Stimulated activated CD8-positive, alpha-beta memory T cell treated with anti-CD3 and anti-CD28 coated beads, Interleukin-4, amount 100 ng/mL, for 4 hours (primary cell): ENCODE data around the gene ADAMTS2.

Experiments
- DNase-seq, 2 donors: peaks; one replicate each; pipeline ENCODE4 v3.0.0-alpha.2; 2020; ENCODE audit warnings: low read depth in 2 of 2, low spot score in 1 of 2

ADAMTS2 gene

GRCh38 chr5:179373101-179373934, 28.1 kb upstream of the ADAMTS2 start:
- DNase-seq, result no peak

DNA sequence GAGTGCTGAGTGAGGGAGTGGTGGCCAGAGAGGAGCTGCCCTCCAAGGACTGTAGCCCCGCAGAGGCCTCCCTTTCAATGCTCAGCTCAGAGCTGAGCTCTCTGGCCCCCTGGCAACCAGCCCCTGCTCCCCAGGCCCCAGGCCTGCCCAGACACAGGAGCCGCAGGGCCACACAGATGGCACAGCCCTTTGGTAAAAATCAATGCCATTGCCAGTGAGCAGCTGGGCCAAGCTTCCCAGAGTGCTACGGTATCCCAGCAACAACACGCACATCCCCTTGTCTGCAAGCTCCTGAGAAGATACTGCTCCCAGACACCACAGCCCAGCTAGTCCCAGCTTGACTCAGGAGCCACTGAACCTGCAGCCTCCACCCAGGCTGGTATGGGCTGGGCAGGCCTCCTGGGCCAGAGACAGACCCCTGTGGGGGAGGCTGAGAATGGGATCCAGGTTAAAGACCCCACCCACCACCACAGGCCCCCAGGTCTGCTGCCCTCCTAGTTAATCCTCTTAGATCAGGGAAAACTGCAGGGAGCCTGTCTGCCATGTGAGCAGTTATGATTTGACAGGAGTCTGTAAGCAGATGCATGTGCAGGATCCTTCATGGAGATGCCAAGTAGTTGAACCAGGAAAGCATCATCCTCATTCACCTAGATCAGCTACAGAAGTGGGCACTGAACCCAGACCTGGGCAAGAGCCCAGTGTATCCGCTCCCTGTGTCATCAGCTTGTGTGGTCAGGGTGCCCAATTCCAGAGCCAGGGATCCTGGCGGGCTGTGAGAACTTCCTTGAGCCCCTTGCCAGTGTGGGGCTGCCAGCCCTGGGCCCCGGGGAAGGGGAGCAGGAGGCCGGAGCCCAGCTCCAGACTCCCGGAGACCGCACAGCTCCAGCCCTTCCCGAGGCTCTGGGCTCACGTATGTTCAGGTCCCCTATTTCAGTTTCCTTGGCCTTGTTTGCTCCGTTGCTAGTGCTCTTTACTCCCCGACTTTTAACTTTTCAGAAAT, 26.7 kb upstream of the ADAMTS2 start:
- DNase-seq, result no peak

GRCh38 chr5:179371121-179371510, 25.9 kb upstream of the ADAMTS2 start:
- DNase-seq, result no peak

GRCh38 chr5:179370490-179371120, 25.3 kb upstream of the ADAMTS2 start:
- DNase-seq, result no peak

- no peak for DNase-seq
These were observed 24.2 kb upstream of the ADAMTS2 start for GRCh38 chr5:179369530-179369884.

DNA sequence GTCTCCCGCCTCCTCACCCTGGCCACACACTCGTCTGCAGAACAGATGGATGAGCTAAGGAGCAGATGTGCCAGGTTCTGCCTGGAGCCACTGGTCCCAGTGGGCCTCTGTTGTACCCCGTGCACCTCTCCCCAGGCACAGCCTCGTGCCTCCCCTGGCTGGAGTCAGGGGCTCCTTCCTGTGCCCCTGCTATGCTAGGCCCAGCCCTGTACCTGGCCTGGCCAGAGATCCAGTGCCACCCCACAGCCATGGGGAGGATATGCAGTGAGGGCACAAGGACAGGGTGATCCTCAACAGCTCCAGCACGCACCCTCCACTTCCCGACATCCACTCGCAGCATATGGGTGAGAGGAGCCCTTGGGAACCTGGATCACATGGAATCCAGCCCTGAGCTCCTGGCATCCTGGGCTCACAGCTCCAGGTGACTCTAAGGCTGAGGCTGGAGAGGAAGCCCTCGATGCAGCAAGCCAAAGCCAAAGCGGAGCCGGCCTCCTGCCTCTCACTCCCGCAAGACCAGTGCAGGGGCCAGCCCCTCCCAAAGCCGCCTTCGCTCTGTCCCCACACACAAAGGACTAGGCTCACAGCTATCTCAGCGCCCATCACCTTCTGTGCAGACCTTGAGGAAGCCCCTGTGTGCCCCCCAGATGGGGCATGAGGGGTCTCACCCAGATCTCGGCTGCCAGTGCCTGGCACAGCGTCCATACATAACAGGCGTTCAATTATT, 23.7 kb upstream of the ADAMTS2 start:
- no peak for DNase-seq

DNA sequence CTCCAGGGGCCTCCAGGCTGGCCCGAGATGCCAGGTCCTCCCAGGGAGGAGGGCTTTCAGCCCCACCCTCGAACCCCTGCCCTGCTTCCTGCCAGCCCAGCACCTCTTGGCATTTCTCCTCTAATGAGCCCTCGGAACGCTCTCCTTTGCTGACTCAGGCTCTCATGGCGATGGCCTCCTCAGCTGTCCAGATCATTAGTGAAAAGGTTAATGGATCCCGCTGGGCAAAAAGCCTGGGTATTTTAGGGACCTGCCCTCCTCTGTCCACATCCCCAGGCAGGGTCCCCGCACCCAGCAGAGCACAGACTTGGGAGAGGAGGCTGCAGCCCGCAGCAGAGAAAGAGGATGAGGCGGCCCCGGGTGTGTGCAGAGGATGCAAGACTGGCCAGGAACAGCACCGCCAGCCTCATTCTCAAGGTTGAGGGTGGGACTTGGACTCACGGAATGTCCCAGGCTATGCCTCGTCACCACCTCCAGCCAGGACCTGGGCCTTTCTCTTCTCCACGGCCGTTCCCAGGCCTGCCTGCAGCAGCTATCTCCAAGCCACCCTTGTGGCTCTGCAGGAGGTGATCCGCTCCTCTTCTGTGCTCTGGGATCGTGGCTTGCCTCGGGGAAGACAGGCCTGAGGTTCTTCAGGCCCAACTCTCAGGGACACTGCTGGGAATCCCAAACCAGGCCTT, 23.0 kb upstream of the ADAMTS2 start:
- no peak for DNase-seq

GRCh38 chr5:179367491-179367890, 22.2 kb upstream of the ADAMTS2 start:
- DNase-seq, result no peak

DNA sequence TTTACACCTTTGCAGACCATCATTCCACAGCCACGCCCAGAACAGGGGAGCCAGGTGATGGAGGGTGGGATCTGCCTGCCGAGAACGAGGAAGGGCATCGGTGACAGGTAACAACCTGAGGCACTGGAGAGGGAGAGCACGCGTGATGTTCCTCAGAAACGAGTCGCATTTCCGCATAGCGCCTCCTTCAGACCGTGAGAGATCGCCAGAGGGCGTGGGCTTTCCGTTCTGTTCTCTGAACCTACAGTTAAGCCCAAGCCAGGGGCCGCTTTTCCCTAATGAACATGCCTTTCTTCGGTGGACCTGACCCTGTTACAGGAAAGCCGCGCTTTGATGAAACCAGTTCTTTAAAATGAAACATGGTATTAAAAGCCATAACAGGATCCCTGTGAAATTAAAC, 17.1 kb upstream of the ADAMTS2 start:
- DNase-seq, result no peak

DNA sequence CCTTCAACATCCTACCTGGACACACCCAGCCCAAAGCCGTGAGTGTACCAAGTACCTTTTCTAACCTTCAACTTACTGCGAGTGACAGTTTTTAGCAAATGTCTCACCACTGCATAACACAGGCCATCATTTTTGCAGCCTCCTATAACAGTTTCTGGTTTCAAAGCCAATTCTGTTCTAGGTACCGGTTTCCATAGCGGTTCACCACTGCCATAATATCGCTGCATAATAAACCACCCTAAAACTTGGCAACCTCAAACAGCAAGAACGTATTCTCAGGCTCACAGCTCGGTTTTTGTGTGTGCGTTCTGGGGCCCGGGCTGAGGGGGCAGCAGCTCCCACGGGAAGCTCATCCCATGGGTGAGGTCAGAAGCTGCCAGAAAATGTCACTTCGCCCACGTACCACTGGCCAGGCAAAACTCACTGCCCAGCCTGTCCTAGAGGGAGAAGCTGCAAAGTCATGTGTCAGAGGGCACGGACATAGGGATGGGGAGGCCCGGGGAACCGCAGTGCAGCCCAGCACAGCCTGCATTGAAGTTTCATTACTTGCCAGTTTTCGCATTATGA, 15.9 kb upstream of the ADAMTS2 start:
- DNase-seq, result no peak

- no peak for DNase-seq
These were observed 11.8 kb upstream of the ADAMTS2 start for GRCh38 chr5:179357031-179357430.

DNA sequence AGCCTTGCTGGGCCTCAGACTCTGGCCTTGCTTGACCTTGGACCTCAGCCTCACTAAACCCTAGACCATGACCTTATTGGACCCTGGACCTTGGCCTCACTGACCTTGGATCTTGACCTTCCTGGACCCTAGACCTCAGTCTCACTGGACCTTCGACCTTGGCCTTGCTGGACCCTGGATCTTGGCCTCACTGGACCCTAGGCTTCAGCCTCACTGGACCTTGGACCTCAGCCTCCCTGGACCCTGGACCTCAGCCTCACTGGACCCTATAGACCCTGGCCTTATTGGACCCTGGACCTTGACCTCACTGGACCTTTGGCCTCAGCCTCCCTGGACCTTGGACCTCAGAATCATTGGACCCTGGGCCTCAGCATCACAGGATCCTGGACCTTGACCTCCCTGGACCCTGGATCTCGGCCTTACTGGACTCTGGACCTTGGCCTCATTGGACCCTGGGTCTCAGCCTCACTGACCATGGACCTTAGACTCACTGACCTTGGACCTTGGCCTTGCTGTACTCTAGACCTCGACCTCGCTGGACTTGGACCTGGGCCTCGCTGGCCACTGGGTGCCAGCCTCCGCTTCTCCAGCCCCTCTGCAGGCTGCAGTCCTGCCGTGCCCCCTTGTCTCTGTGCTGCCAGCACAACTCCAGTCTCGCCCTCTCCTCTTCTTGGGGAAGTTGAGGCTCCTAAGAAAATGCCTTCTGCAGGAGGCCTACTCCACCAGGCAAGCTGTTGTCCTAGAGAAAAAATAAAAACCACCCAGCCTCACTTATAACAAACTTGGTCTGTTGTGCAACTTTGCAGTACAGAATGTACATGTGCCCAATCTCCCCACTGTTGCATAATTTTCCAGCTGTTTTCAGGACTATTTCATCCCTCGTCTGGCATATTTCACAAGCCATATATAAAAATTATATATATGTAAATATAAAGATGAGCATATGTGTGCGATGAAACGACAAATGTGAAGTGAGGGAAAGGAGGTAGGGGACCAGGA, 11.0 kb upstream of the ADAMTS2 start:
- DNase-seq, result no peak

- no peak for DNase-seq
These were observed 9.1 kb upstream of the ADAMTS2 start for GRCh38 chr5:179354305-179354882.

DNA sequence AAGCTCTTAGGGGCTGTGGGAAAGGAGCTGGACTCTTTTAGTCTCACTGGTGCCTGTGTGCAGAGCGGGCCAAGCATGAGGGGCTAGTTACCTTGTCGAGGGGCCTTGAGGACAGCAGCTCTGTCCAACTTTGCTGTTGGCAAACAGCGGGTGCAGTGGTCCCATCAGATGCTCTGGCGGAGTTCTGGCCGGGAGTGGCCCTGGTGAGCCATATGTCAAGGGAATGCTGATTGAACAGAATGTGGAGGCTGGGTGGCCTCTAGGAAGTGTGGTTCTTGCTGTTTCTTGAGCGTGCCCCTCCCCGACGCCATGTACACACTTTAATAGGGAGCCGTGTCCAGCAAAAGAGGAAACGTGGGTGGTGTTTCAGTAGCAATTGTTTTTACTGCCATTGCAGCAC, 3.6 kb upstream of the ADAMTS2 start:
- DNase-seq, result no peak

GRCh38 chr5:179348011-179348530, 2.8 kb upstream of the ADAMTS2 start:
- DNase-seq, result no peak

DNA sequence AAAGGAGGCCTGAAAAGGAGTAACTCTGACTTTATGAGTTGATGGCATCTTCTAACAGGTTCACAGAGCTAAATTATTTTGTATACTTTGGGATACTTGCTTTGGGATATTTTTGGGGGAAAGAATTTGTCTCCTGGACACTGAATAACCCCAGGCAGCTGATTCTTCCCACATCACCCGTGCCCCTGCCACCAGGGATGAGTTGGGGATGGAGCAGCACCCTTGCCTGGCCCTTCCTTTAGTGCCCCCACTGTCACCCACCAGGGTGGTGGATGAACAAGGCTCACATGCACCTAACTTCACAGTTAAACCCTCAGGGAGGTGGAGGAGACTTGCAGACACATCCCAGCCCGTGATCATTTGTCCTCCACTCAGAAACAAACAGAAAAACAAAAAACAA, 2.3 kb upstream of the ADAMTS2 start:
- no peak for DNase-seq

DNA sequence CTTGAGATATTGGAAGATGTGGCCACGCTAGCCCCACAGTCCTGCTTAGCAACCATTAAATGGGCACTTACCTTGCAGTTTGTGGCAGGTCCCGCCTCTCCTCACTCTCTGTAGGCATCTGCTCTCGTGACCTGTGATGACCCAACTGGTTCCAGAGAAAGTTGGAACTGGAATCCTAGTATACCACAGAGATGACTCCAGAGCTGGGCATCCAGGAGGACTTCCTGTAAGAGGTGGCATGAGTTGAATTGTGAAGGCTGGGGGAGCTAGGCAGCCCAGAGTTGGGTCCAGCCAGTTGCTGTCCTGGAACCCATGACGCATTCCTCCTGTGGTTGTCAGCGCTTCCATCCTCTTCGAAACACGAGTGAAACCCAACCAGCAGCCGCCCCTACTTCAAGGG, 1.6 kb upstream of the ADAMTS2 start:
- no peak for DNase-seq

DNA sequence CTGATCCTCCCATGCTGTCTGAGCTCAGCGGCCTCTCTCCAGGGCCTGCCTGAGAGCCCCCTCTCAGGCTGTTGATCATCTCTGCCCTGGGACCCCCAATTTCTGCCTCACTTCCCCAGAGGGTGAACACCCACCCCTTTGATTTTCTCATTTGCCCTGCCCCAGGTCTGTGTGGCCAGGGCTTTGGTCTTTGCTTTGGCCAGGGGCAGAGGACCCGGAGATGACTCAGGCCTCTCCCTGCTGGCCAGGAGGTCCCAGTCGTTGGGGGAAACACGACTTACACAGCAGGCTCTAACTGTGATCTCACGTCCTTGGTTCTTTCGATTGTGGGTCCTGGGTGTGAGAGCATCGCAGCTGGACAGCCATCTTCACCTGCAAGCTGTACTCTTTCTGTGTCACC, 1.1 kb upstream of the ADAMTS2 start:
- DNase-seq, result no peak

DNA sequence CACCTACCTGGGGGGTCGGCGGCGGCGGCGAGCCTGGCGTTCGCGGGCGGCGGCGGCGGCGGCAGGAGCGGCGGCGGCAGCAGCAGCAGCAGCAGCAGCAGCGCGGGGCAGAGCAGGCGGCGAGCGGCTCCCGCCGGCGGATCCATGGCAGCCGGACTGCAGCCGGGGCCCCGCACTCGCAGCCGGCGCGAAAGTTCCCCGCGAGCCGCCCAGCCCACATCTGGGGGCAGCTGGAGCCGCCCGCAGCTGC, 153 bp downstream of the ADAMTS2 start:
- DNase-seq, result no peak
